ENCODE results near the gene GIT2. TPM values are rescaled to one million over a fixed set of nuclear protein-coding genes. Genes with fewer than 3 reads are reported as not detected.

GIT2 gene
- total and polyA plus RNA-seq, 3 donors from 2014 or later: 47.2 to 51.9 (median 47.2) TPM

DNA sequence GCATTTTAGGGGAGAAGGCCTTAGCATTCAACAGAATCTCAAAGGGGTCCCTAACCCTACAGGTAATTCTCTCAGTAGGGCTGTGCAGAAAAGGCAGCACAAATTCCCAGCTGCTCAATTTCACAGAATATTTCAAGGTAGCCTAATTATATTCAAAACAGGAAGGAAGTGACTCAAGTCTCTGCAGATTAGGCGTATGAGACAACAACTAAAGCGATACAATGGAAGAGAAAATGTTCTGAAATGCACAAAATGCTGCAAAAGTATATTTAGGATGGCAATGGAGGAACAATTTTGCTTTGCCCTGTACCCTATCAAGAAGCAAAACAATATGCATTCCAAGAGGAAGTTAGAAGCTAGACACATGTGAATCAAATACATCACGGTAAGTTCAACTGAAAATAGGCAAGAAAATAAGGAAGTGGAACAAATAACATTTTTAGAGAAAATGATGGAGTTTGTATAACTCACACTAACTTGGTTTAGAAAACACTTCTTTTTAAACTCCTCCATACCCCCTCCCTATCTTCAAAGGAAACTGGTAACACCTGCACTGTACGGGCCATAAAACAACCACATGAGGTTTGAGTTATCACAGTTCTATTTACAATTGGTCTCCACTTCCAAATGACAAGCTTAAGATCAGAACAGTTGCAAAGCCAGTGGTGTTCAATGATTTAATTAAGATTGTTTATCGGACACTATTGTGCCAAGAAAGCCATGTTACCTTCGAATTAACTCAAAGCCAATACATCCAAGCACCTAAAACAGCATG, 1.6 kb downstream of the GIT2 start:
- Histone ChIP-seq H3K4me3 (peak overlapping the region in 1 of 2 donors; percentile 100), H3K36me3 (ENCODE audit: low read depth, missing control alignments) (no peaks in the 10 kb centered on the region), H3K27me3 (no peaks in the 10 kb centered on the region), H3K4me1 (peaks cover 6% of the 10 kb centered on the region), H3K27ac (no peak overlapping the region), H3K9me3 (no peaks in the 10 kb centered on the region)
- intact Hi-C loops (cut with DNase I; ENCODE audit: low total_unique reads): no loop called here
- 49 to 53% methylated on average over 6 of the region's 6 CpGs for WGBS, 2 donors
- no peak for TF ChIP-seq POLR2A (IDR thresholded peaks at IDR 0.05)
- TF ChIP-seq, protein P1, sequence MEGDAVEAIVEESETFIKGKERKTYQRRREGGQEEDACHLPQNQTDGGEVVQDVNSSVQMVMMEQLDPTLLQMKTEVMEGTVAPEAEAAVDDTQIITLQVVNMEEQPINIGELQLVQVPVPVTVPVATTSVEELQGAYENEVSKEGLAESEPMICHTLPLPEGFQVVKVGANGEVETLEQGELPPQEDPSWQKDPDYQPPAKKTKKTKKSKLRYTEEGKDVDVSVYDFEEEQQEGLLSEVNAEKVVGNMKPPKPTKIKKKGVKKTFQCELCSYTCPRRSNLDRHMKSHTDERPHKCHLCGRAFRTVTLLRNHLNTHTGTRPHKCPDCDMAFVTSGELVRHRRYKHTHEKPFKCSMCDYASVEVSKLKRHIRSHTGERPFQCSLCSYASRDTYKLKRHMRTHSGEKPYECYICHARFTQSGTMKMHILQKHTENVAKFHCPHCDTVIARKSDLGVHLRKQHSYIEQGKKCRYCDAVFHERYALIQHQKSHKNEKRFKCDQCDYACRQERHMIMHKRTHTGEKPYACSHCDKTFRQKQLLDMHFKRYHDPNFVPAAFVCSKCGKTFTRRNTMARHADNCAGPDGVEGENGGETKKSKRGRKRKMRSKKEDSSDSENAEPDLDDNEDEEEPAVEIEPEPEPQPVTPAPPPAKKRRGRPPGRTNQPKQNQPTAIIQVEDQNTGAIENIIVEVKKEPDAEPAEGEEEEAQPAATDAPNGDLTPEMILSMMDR (IDR thresholded peaks at IDR 0.05): no peak
- DNase-seq: no peak

DNA sequence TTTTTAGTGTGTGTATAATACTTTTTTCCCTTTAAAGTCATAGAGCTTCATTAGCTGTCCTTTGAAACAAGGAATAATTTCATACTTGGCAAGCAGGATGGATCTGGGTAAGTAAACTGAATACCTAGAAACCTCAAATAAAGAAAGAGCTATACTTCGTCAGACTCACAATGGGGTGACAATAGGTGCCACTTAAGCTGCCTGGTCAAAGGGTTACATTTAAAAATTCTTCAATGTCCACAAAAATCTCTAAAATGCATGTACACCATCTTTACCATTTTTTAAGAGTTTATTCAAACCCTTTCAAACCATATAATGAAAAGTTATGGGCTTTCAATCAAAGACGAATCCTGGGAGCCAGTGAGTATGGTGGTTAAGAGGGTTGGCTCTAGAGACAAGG, 3.1 kb downstream of the GIT2 start:
- Histone ChIP-seq H3K36me3 (ENCODE audit: low read depth, missing control alignments) (no peaks in the 10 kb centered on the region), H3K27ac (no peak overlapping the region), H3K27me3 (no peaks in the 10 kb centered on the region), H3K4me3 (no peak overlapping the region), H3K4me1 (peaks cover 6% of the 10 kb centered on the region), H3K9me3 (no peaks in the 10 kb centered on the region)
- intact Hi-C loops (cut with DNase I; ENCODE audit: low total_unique reads): no loop called here
- DNase-seq: no peak
- WGBS, 2 donors: 89 to 90% methylated on average over 2 of the region's 2 CpGs
- no peak for TF ChIP-seq POLR2A (IDR thresholded peaks at IDR 0.05)
- TF ChIP-seq, protein P1 (IDR thresholded peaks at IDR 0.05): no peak

DNA sequence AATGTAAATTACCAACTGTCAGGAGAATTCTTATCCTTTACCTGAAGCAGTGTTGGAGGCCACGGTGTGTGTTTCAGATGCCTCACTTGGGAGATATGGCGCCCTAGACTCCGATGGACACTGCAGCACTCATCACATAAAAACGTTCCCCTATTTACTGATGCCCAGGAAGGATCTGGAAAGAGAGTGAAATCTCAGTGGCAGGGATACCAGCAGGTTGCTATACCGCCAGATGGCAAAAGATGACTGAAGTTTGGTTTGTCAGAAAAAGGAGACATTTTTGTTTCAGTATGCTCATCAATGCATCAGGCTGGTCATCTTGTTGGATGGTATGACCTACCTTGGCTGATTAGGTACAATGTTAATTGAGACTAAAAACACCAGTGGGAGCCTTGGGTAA, 4.6 kb downstream of the GIT2 start:
- no peak overlapping the region for H3K4me3 ChIP-seq
- H3K36me3 ChIP-seq (ENCODE audit: low read depth, missing control alignments): no peaks in the 10 kb centered on the region
- peaks cover 6% of the 10 kb centered on the region for H3K4me1 ChIP-seq
- H3K9me3 ChIP-seq: no peaks in the 10 kb centered on the region
- no peak overlapping the region for H3K27ac ChIP-seq
- H3K27me3 ChIP-seq: no peaks in the 10 kb centered on the region
- DNase-seq: no peak
- WGBS, 2 donors: 85 to 91% methylated on average over 5 of the region's 5 CpGs
- intact Hi-C loops (cut with DNase I; ENCODE audit: low total_unique reads): no loop called here
- TF ChIP-seq, protein P1 (IDR thresholded peaks at IDR 0.05): no peak

DNA sequence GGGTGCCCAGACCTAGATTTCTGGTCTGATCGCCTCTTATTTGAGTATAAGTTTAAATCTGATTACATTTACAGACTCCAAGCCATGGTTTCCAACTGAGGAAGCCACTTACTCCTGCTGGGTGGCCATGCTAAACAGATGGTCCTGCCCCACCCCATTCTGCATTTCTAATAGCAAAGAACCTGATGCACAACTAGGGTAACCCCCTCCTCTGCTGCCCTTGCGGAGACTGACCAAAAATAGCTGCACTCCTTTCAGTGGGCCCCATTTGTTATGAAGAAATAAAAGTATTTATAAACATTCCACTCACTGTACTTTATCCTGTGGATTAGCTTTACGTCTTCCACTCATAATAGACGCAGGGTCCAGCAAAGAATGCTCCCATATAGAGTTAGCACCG, 6.8 kb downstream of the GIT2 start:
- TF ChIP-seq, protein P1 (IDR thresholded peaks at IDR 0.05): no peak
- TF ChIP-seq POLR2A (IDR thresholded peaks at IDR 0.05): no peak
- DNase-seq: no peak
- Histone ChIP-seq H3K27me3 (no peaks in the 10 kb centered on the region), H3K4me3 (no peak overlapping the region), H3K36me3 (ENCODE audit: low read depth, missing control alignments) (no peaks in the 10 kb centered on the region), H3K4me1 (no peaks in the 10 kb centered on the region), H3K9me3 (no peaks in the 10 kb centered on the region), H3K27ac (no peak overlapping the region)
- WGBS, 2 donors: 89 to 93% methylated on average over 5 of the region's 5 CpGs
- intact Hi-C loops (cut with DNase I; ENCODE audit: low total_unique reads): no loop called here

DNA sequence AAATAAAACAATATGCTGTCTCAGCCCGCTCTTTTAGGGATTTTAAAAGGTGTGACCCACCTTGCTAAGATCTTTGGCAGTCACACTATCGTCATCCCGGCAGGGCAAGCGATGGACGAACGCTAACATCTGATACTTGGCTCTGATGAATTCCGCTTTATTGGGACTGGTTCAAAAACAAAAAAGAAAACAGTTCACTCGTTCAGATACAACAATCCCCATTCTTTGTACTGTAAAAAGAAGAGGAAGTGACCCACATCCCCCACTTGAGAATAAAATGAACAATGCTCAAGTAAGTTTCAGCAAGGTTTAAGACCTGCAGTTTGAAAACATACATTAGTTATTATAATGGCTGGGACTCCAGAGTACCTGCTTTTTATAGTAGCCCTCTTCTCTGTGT, 7.3 kb downstream of the GIT2 start:
- 81 to 89% methylated on average over 8 of the region's 8 CpGs for WGBS, 2 donors
- no peak for TF ChIP-seq POLR2A (IDR thresholded peaks at IDR 0.05)
- TF ChIP-seq, protein P1 (IDR thresholded peaks at IDR 0.05): no peak
- Histone ChIP-seq H3K36me3 (ENCODE audit: low read depth, missing control alignments) (no peaks in the 10 kb centered on the region), H3K27ac (no peak overlapping the region), H3K27me3 (no peaks in the 10 kb centered on the region), H3K9me3 (no peaks in the 10 kb centered on the region), H3K4me3 (no peak overlapping the region), H3K4me1 (no peaks in the 10 kb centered on the region)
- DNase-seq: no peak
- intact Hi-C loops (cut with DNase I; ENCODE audit: low total_unique reads): no loop called here
